SK-N-SH treated with all-trans-retinoic acid at 6 μM for 48 hours (cell line): ENCODE results near the gene CHST15.

ENCODE experiments used
- ATAC-seq: fragments of 200-7000 bp; cut with Tn5 transposase; 3 replicates; pipeline ENCODE4 v1.9.1; 2020; ENCODE audit warnings: mild to moderate bottlenecking, moderate library complexity
- ARNTL ChIP-seq: fragments of 450-650 bp; formaldehyde crosslinking; IDR thresholded peaks from 2 replicates; pipeline ENCODE4 v1.5.0; 2020; ENCODE audit warnings: low read depth, mild to moderate bottlenecking, moderate library complexity, borderline replicate concordance
- CSDC2 ChIP-seq: fragments of 250-450 bp; sonication (Bioruptor Pico); IDR thresholded peaks from 2 replicates; pipeline ENCODE4 v1.5.0; 2020; ENCODE audit warnings: mild to moderate bottlenecking, moderate library complexity
- CSRNP3 ChIP-seq: fragments of 250-450 bp; sonication (Bioruptor Pico); IDR thresholded peaks from 2 replicates; pipeline ENCODE4 v1.5.1; 2021; ENCODE audit warnings: mild to moderate bottlenecking, moderate library complexity
- ESRRG ChIP-seq: fragments of 250-450 bp; sonication (Bioruptor Pico); IDR thresholded peaks from 2 replicates; pipeline ENCODE4 v1.6.1; 2021; ENCODE audit warnings: mild to moderate bottlenecking
- GLIS3 ChIP-seq: fragments of 250-450 bp; sonication (Bioruptor Pico); IDR thresholded peaks from 2 replicates; pipeline ENCODE4 v1.5.0; 2020; ENCODE audit warnings: mild to moderate bottlenecking, moderate library complexity
- ISL1 ChIP-seq: fragments of 250-450 bp; sonication (Bioruptor Pico); IDR thresholded peaks from 2 replicates; pipeline ENCODE4 v2.1.2; 2022; ENCODE audit warnings: mild to moderate bottlenecking, moderate library complexity
- OSR1 ChIP-seq: fragments of 250-450 bp; sonication (Bioruptor Pico); IDR thresholded peaks from 2 replicates; pipeline ENCODE4 v1.8.0; 2022; ENCODE audit warnings: moderate library complexity, mild to moderate bottlenecking, inconsistent platforms
- PATZ1 ChIP-seq: fragments of 250-450 bp; sonication (Bioruptor Pico); IDR thresholded peaks from 2 replicates; pipeline ENCODE4 v1.8.0; 2020; ENCODE audit warnings: mild to moderate bottlenecking, moderate library complexity, borderline replicate concordance
- POU6F1 ChIP-seq: fragments of 250-450 bp; sonication (Bioruptor Pico); IDR thresholded peaks from 2 replicates; pipeline ENCODE4 v1.8.0; 2021; ENCODE audit warnings: low read depth, mild to moderate bottlenecking, moderate library complexity, borderline replicate concordance
- PPARA ChIP-seq: fragments of 250-450 bp; sonication (Bioruptor Pico); IDR thresholded peaks from 2 replicates; pipeline ENCODE4 v1.5.0; 2020; ENCODE audit warnings: mild to moderate bottlenecking, borderline replicate concordance
- RARB ChIP-seq: fragments of 250-450 bp; sonication (Bioruptor Pico); IDR thresholded peaks from 2 replicates; pipeline ENCODE4 v1.8.0; 2021; ENCODE audit warnings: mild to moderate bottlenecking, moderate library complexity
- SNAI2 ChIP-seq: fragments of 250-450 bp; sonication (Bioruptor Pico); IDR thresholded peaks from 2 replicates; pipeline ENCODE4 v1.5.0; 2020; ENCODE audit warnings: mild to moderate bottlenecking, moderate library complexity
- TCF4 ChIP-seq: fragments of 250-450 bp; sonication (Bioruptor Pico); IDR thresholded peaks from 2 replicates; pipeline ENCODE4 v1.8.0; 2021; ENCODE audit warnings: mild to moderate bottlenecking, moderate library complexity, borderline replicate concordance
- TOX ChIP-seq: fragments of 250-450 bp; sonication (Bioruptor Pico); IDR thresholded peaks from 2 replicates; pipeline ENCODE4 v1.8.0; 2021; ENCODE audit warnings: mild to moderate bottlenecking, moderate library complexity, borderline replicate concordance
- TSHZ2 ChIP-seq: fragments of 250-450 bp; sonication (Bioruptor Pico); IDR thresholded peaks from 2 replicates; pipeline ENCODE4 v1.5.0; 2020; ENCODE audit warnings: mild to moderate bottlenecking, moderate library complexity
- ZC3H10 ChIP-seq: fragments of 250-450 bp; sonication (Bioruptor Pico); IDR thresholded peaks from 2 replicates; pipeline ENCODE4 v1.5.1; 2021; ENCODE audit warnings: mild to moderate bottlenecking, moderate library complexity
- ZFP3 ChIP-seq: fragments of 250-450 bp; sonication (Bioruptor Pico); IDR thresholded peaks from 2 replicates; pipeline ENCODE4 v1.5.0; 2020; ENCODE audit warnings: mild to moderate bottlenecking, moderate library complexity
- ZFP30 ChIP-seq: fragments of 450-650 bp; formaldehyde crosslinking; IDR thresholded peaks from 2 replicates; pipeline ENCODE4 v1.5.0; 2022; ENCODE audit warnings: mild to moderate bottlenecking, moderate library complexity
- ZNF565 ChIP-seq: fragments of 450-650 bp; formaldehyde crosslinking; conservative IDR thresholded peaks from 2 replicates; pipeline ENCODE4 v1.5.0; 2020; ENCODE audit warnings: low read depth, mild to moderate bottlenecking, moderate library complexity
- ZNF8 ChIP-seq: fragments of 450-650 bp; formaldehyde crosslinking; IDR thresholded peaks from 2 replicates; pipeline ENCODE4 v1.5.0; 2020; ENCODE audit warnings: mild to moderate bottlenecking, moderate library complexity

Gene CHST15

GRCh38 chr10:124117833-124118232, 24.4 kb upstream of the CHST15 start:
- TF ChIP-seq ZFP3 (CRISPR knock-in tag) (no peak), GLIS3 (CRISPR knock-in tag) (no peak), CSRNP3 (CRISPR knock-in tag) (no peak), TCF4 (CRISPR knock-in tag) (no peak), ESRRG (CRISPR knock-in tag) (no peak), ARNTL (CRISPR knock-in tag) (no peak), SNAI2 (CRISPR knock-in tag) (no peak), TOX (CRISPR knock-in tag) (no peak), ZFP30 (CRISPR knock-in tag) (no peak), ZNF565 (no peak), POU6F1 (CRISPR knock-in tag) (no peak), PPARA (CRISPR knock-in tag) (no peak), OSR1 (no peak), ZNF8 (no peak), RARB (CRISPR knock-in tag) (no peak), ISL1 (CRISPR knock-in tag) (no peak), CSDC2 (CRISPR knock-in tag) (no peak)
- no peak for ATAC-seq

GRCh38 chr10:124117511-124117785, 24.1 kb upstream of the CHST15 start:
- no peak for ATAC-seq
- TF ChIP-seq TCF4 (CRISPR knock-in tag) = no peak

GRCh38 chr10:124116771-124117510, 23.5 kb upstream of the CHST15 start:
- no peak for ATAC-seq
- no peak for TF ChIP-seq ZFP3 (CRISPR knock-in tag)
- TF ChIP-seq, all 23 proteins: peak for 0

GRCh38 chr10:124114696-124115095, 21.3 kb upstream of the CHST15 start:
- no peak for ATAC-seq
- TF ChIP-seq ZC3H10 (CRISPR knock-in tag) (no peak), ISL1 (CRISPR knock-in tag) (no peak), TOX (CRISPR knock-in tag) (no peak), ZNF565 (no peak), ZNF8 (no peak), TSHZ2 (no peak), GLIS3 (CRISPR knock-in tag) (no peak), PPARA (CRISPR knock-in tag) (no peak), SNAI2 (CRISPR knock-in tag) (no peak), ESRRG (CRISPR knock-in tag) (no peak), PATZ1 (no peak), POU6F1 (CRISPR knock-in tag) (no peak), ZFP30 (CRISPR knock-in tag) (no peak)
